Activated naive CD8-positive, alpha-beta T cell treated with anti-CD3 and anti-CD28 coated beads, Interleukin-2, amount 10 ng/mL, durations not matched to agents 7 days and 5 days (primary cell): ENCODE data around the gene ATG2B. TPM values are rescaled to one million over a fixed set of nuclear protein-coding genes. Genes with fewer than 3 reads are reported as not detected.

Source experiments
- ATAC-seq: fragments of 150-1000 bp; cut with Tn5 transposase; one replicate; pipeline ENCODE4 v1.10.0; 2021; ENCODE audit warnings: low read depth, moderate library complexity
- POLR2A ChIA-PET: fragments of 350-600 bp; sonication (Branson Sonifier 250); formaldehyde crosslinking; loops from one replicate; lab custom pipeline; 2021; ENCODE audit warnings: antibody characterized with exemption; lab: Charles Lee
- DNase-seq: peaks from one replicate; pipeline ENCODE4 v3.0.0; 2021
- H3K27ac Mint-ChIP-seq: one replicate; pipeline ENCODE4 v1.8.0; 2022; ENCODE audit warnings: mild to moderate bottlenecking, mixed read lengths
- H3K27me3 Mint-ChIP-seq: one replicate; pipeline ENCODE4 v1.8.0; 2022; ENCODE audit warnings: mild to moderate bottlenecking, moderate library complexity, mixed read lengths
- H3K36me3 Mint-ChIP-seq: one replicate; pipeline ENCODE4 v1.8.0; 2021; ENCODE audit warnings: mild to moderate bottlenecking, mixed read lengths
- H3K4me1 Mint-ChIP-seq: one replicate; pipeline ENCODE4 v1.8.0; 2021; ENCODE audit warnings: mixed read lengths
- H3K4me3 Mint-ChIP-seq: one replicate; pipeline ENCODE4 v1.8.0; 2022; ENCODE audit warnings: mild to moderate bottlenecking, moderate library complexity, mixed read lengths
- H3K9me3 Mint-ChIP-seq: one replicate; pipeline ENCODE4 v1.8.0; 2021; ENCODE audit warnings: mixed read lengths
- total RNA-seq, 2 experiments: library from RNA; stranded (reverse); gene quantifications; one replicate each; pipeline ENCODE4 v1.2.3, GENCODE V29; 2021

Gene ATG2B
- total RNA-seq, 2 experiments from 2014 or later: 15.9 to 19.7 TPM

GRCh38 chr14:96324219-96324618, 38.9 kb downstream of the ATG2B start:
- peaks cover 2% of the 10 kb centered on the region for H3K36me3 Mint-ChIP-seq

GRCh38 chr14:96320605-96321004, 42.5 kb downstream of the ATG2B start:
- no peaks in the 10 kb centered on the region for H3K27me3 Mint-ChIP-seq
- DNase-seq (no peak), ATAC-seq (no peak)
- no peak overlapping the region for H3K27ac Mint-ChIP-seq
- peaks cover 3% of the 10 kb centered on the region for H3K36me3 Mint-ChIP-seq
- H3K9me3 Mint-ChIP-seq: no peaks in the 10 kb centered on the region
- no peaks in the 10 kb centered on the region for H3K4me1 Mint-ChIP-seq
- H3K4me3 Mint-ChIP-seq: no peak overlapping the region
- POLR2A ChIA-PET: no interaction called here

More at GRCh38 chr14:96324219-96324618, 38.9 kb downstream of the ATG2B start:
- POLR2A ChIA-PET: no interaction called here
- Mint-ChIP-seq H3K27me3 (no peaks in the 10 kb centered on the region), H3K27ac (no peak overlapping the region), H3K4me1 (no peaks in the 10 kb centered on the region), H3K4me3 (no peak overlapping the region), H3K9me3 (no peaks in the 10 kb centered on the region)
- ATAC-seq: no peak
- DNase-seq: no peak

- ATAC-seq (no peak), DNase-seq (no peak)
- H3K36me3 Mint-ChIP-seq: peaks cover 4% of the 10 kb centered on the region
- H3K27me3 Mint-ChIP-seq: no peaks in the 10 kb centered on the region
- H3K27ac Mint-ChIP-seq: no peak overlapping the region
- H3K4me1 Mint-ChIP-seq: no peaks in the 10 kb centered on the region
- H3K4me3 Mint-ChIP-seq: no peak overlapping the region
- H3K9me3 Mint-ChIP-seq: no peaks in the 10 kb centered on the region
- POLR2A ChIA-PET: no interaction called here
These were observed 44.3 kb downstream of the ATG2B start for GRCh38 chr14:96318836-96319235.

- POLR2A ChIA-PET: no interaction called here
- Mint-ChIP-seq H3K27ac (no peak overlapping the region), H3K9me3 (no peaks in the 10 kb centered on the region), H3K27me3 (no peaks in the 10 kb centered on the region), H3K4me3 (no peak overlapping the region), H3K4me1 (no peaks in the 10 kb centered on the region), H3K36me3 (peaks cover 7% of the 10 kb centered on the region)
- ATAC-seq (no peak), DNase-seq (no peak)
These were observed 47.1 kb downstream of the ATG2B start for GRCh38 chr14:96316087-96316486.

- ATAC-seq (no peak), DNase-seq (no peak)
- Mint-ChIP-seq H3K4me3 (no peak overlapping the region), H3K4me1 (no peaks in the 10 kb centered on the region), H3K36me3 (peaks cover 8% of the 10 kb centered on the region), H3K9me3 (no peaks in the 10 kb centered on the region), H3K27me3 (no peaks in the 10 kb centered on the region), H3K27ac (no peak overlapping the region)
- POLR2A ChIA-PET: no interaction called here
These were observed 52.2 kb downstream of the ATG2B start for GRCh38 chr14:96310906-96311305.

GRCh38 chr14:96309896-96310330, 53.2 kb downstream of the ATG2B start:
- POLR2A ChIA-PET: no interaction called here

GRCh38 chr14:96309133-96309895, 53.8 kb downstream of the ATG2B start:
- ATAC-seq: no peak
- Mint-ChIP-seq H3K4me3 (no peak overlapping the region), H3K4me1 (no peaks in the 10 kb centered on the region), H3K36me3 (peaks cover 7% of the 10 kb centered on the region), H3K27ac (no peak overlapping the region), H3K9me3 (no peaks in the 10 kb centered on the region), H3K27me3 (no peaks in the 10 kb centered on the region)
- no peak for DNase-seq
- POLR2A ChIA-PET: no interaction called here

More at GRCh38 chr14:96309896-96310330, 53.2 kb downstream of the ATG2B start:
- H3K36me3 Mint-ChIP-seq: peaks cover 7% of the 10 kb centered on the region
- no peak for DNase-seq
- H3K9me3 Mint-ChIP-seq: no peaks in the 10 kb centered on the region
- ATAC-seq: no peak
- H3K27me3 Mint-ChIP-seq: no peaks in the 10 kb centered on the region
- no peak overlapping the region for H3K4me3 Mint-ChIP-seq
- H3K27ac Mint-ChIP-seq: no peak overlapping the region
- no peaks in the 10 kb centered on the region for H3K4me1 Mint-ChIP-seq

GRCh38 chr14:96307434-96307833, 55.7 kb downstream of the ATG2B start:
- Mint-ChIP-seq H3K36me3 (peaks cover 2% of the 10 kb centered on the region), H3K27me3 (no peaks in the 10 kb centered on the region), H3K27ac (no peak overlapping the region), H3K4me1 (no peaks in the 10 kb centered on the region), H3K9me3 (no peaks in the 10 kb centered on the region), H3K4me3 (no peak overlapping the region)
- POLR2A ChIA-PET: no interaction called here
- DNase-seq (no peak), ATAC-seq (no peak)

- Mint-ChIP-seq H3K4me3 (no peak overlapping the region), H3K36me3 (peaks cover 2% of the 10 kb centered on the region), H3K27ac (no peak overlapping the region), H3K9me3 (no peaks in the 10 kb centered on the region), H3K4me1 (no peaks in the 10 kb centered on the region), H3K27me3 (no peaks in the 10 kb centered on the region)
- DNase-seq: no peak
- POLR2A ChIA-PET: no interaction called here
- ATAC-seq: no peak
These were observed 58.2 kb downstream of the ATG2B start for GRCh38 chr14:96304956-96305355.

GRCh38 chr14:96303981-96304380, 59.2 kb downstream of the ATG2B start:
- POLR2A ChIA-PET: no interaction called here
- Mint-ChIP-seq H3K4me3 (no peak overlapping the region), H3K36me3 (peaks cover 6% of the 10 kb centered on the region)

GRCh38 chr14:96299441-96299840, 63.7 kb downstream of the ATG2B start:
- DNase-seq: no peak
- no peak for ATAC-seq
- POLR2A ChIA-PET: no interaction called here
- Mint-ChIP-seq H3K4me1 (no peaks in the 10 kb centered on the region), H3K4me3 (no peak overlapping the region), H3K27me3 (no peaks in the 10 kb centered on the region), H3K36me3 (peaks cover 4% of the 10 kb centered on the region), H3K27ac (no peak overlapping the region), H3K9me3 (no peaks in the 10 kb centered on the region)

More at GRCh38 chr14:96303981-96304380, 59.2 kb downstream of the ATG2B start:
- H3K27ac Mint-ChIP-seq: no peak overlapping the region
- ATAC-seq (no peak), DNase-seq (no peak)
- H3K27me3 Mint-ChIP-seq: no peaks in the 10 kb centered on the region
- H3K9me3 Mint-ChIP-seq: no peaks in the 10 kb centered on the region
- H3K4me1 Mint-ChIP-seq: no peaks in the 10 kb centered on the region

GRCh38 chr14:96297997-96298515, 65.1 kb downstream of the ATG2B start:
- Mint-ChIP-seq H3K27me3 (no peaks in the 10 kb centered on the region), H3K4me1 (no peaks in the 10 kb centered on the region), H3K36me3 (peaks cover 4% of the 10 kb centered on the region), H3K4me3 (no peak overlapping the region), H3K27ac (no peak overlapping the region), H3K9me3 (no peaks in the 10 kb centered on the region)
- DNase-seq (no peak), ATAC-seq (no peak)
- POLR2A ChIA-PET: no interaction called here

GRCh38 chr14:96297000-96297399, 66.1 kb downstream of the ATG2B start:
- no peak for DNase-seq
- POLR2A ChIA-PET: no interaction called here
- Mint-ChIP-seq H3K9me3 (no peaks in the 10 kb centered on the region), H3K27ac (no peak overlapping the region), H3K4me3 (no peak overlapping the region), H3K4me1 (no peaks in the 10 kb centered on the region), H3K27me3 (no peaks in the 10 kb centered on the region), H3K36me3 (peaks cover 4% of the 10 kb centered on the region)
- ATAC-seq: no peak

- H3K4me1 Mint-ChIP-seq: no peaks in the 10 kb centered on the region
- no peak overlapping the region for H3K4me3 Mint-ChIP-seq
- ATAC-seq (no peak), DNase-seq (no peak)
- no peaks in the 10 kb centered on the region for H3K9me3 Mint-ChIP-seq
- no peaks in the 10 kb centered on the region for H3K27me3 Mint-ChIP-seq
- H3K36me3 Mint-ChIP-seq: peaks cover 2% of the 10 kb centered on the region
- no peak overlapping the region for H3K27ac Mint-ChIP-seq
- POLR2A ChIA-PET: no interaction called here
These were observed 68.9 kb downstream of the ATG2B start for GRCh38 chr14:96294246-96294645.
